Measurements from ENCODE around the gene SYNGR3.
"Not testable (repeated sequence)": the region's sequence is repeated elsewhere in the genome, so short reads cannot be mapped to it uniquely, and the experiment has no call there.

The SYNGR3 gene

GRCh38 chr16:2009164-2009711, 19.5 kb downstream of the SYNGR3 start:
- DNase-seq = no peak

GRCh38 chr16:2009791-2010510, 20.2 kb downstream of the SYNGR3 start, which contains the start of gene ZNF598:
ZNF598 (minus strand) TSS chr16:2009821.
- DNase-seq = peak; percentile 80 to 88

GRCh38 chr16:2011726-2012125, 22.0 kb downstream of the SYNGR3 start:
- not testable (repeated sequence) for DNase-seq

- no peak for DNase-seq
Observed at GRCh38 chr16:2013527-2013926, 23.8 kb downstream of the SYNGR3 start.

GRCh38 chr16:2015117-2015946, 25.6 kb downstream of the SYNGR3 start:
- no peak for DNase-seq

- no peak for DNase-seq
Observed at GRCh38 chr16:2015947-2016208, 26.1 kb downstream of the SYNGR3 start.

GRCh38 chr16:2016407-2016922, 26.7 kb downstream of the SYNGR3 start:
- DNase-seq = peak in 1 of 2 experiments; percentile 14

GRCh38 chr16:2019518-2019920, 29.7 kb downstream of the SYNGR3 start, which contains the start of gene NPW:
NPW (plus strand) TSS chr16:2019785.
- peak in 1 of 2 experiments; percentile 20 for DNase-seq

GRCh38 chr16:2019921-2020831, 30.4 kb downstream of the SYNGR3 start:
- DNase-seq = no peak

- no peak for DNase-seq
Observed at GRCh38 chr16:2022723-2023091, 32.9 kb downstream of the SYNGR3 start.

GRCh38 chr16:2023092-2024031, 33.6 kb downstream of the SYNGR3 start:
- DNase-seq = peak; percentile 81 to 87

- DNase-seq = no peak
Observed at GRCh38 chr16:2024032-2024420, 34.3 kb downstream of the SYNGR3 start.

GRCh38 chr16:2025251-2025650, 35.5 kb downstream of the SYNGR3 start:
- no peak for DNase-seq

- no peak for DNase-seq
Observed at GRCh38 chr16:2025878-2026460, 36.2 kb downstream of the SYNGR3 start.

- peak in 1 of 2 experiments; percentile 9 for DNase-seq
Observed at GRCh38 chr16:2026461-2027023, 36.8 kb downstream of the SYNGR3 start, which contains the start of gene NHERF2. NHERF2 (plus strand) TSS chr16:2026902; CDS start chr16:2027006, 104 bp downstream.

- peak in 1 of 2 experiments; percentile 26 for DNase-seq
Observed at GRCh38 chr16:2027024-2028010, 37.5 kb downstream of the SYNGR3 start.

GRCh38 chr16:2028146-2028545, 38.4 kb downstream of the SYNGR3 start:
- DNase-seq = no peak

- DNase-seq = peak in 1 of 2 experiments; percentile 54
Observed at GRCh38 chr16:2028620-2029220, 39.0 kb downstream of the SYNGR3 start.

- DNase-seq = no peak
Observed at GRCh38 chr16:2029350-2029749, 39.6 kb downstream of the SYNGR3 start.
